HepG2 (cell line): Measurements from ENCODE around the gene MLLT10. TPM values are rescaled to one million over a fixed set of nuclear protein-coding genes. Genes with fewer than 3 reads are reported as not detected.

Source experiments
- EEA1 ChIP-seq: sonication (generic); formaldehyde crosslinking; IDR thresholded peaks from 2 replicates; pipeline ENCODE4 v1.5.1; 2020; ENCODE audit warnings: mild to moderate bottlenecking, missing genetic modification reagents, borderline replicate concordance
- KAT8 ChIP-seq: IDR thresholded peaks from 2 replicates; pipeline ENCODE4 v1.6.1; 2016; ENCODE audit warnings: missing genetic modification reagents, missing compliant biosample characterization
- KDM3A ChIP-seq: IDR thresholded peaks from 2 replicates; pipeline ENCODE4 v1.6.1; 2018; ENCODE audit warnings: low read depth, missing compliant biosample characterization
- MIER3 ChIP-seq: IDR thresholded peaks from 2 replicates; pipeline ENCODE4 v1.6.1; 2016; ENCODE audit warnings: missing compliant biosample characterization, borderline replicate concordance
- MTF2 ChIP-seq: sonication (generic); formaldehyde crosslinking; IDR thresholded peaks from 2 replicates; pipeline ENCODE4 v1.5.0; 2020; ENCODE audit warnings: missing genetic modification reagents, borderline replicate concordance
- NFKB2 ChIP-seq: sonication (generic); formaldehyde crosslinking; IDR thresholded peaks from 2 replicates; pipeline ENCODE4 v1.4.0; 2020; ENCODE audit warnings: missing genetic modification reagents, borderline replicate concordance
- REL ChIP-seq: sonication (generic); formaldehyde crosslinking; conservative IDR thresholded peaks from 2 replicates; pipeline ENCODE4 v1.8.0; 2022; ENCODE audit warnings: mild to moderate bottlenecking, missing genetic modification reagents, moderate library complexity
- REPIN1 ChIP-seq: sonication (generic); formaldehyde crosslinking; IDR thresholded peaks from 2 replicates; pipeline ENCODE4 v1.8.0; 2022; ENCODE audit warnings: missing genetic modification reagents, low read depth, mild to moderate bottlenecking, borderline replicate concordance
- SOX13 ChIP-seq, 3 experiments: fragments of 450-650 bp in 1 of 3; sonication (generic) in 1 of 3; formaldehyde crosslinking in 1 of 3; IDR thresholded peaks in 2 of 3; conservative IDR thresholded peaks in 1 of 3; 2 replicates each; pipeline versions ENCODE4 v1.5.0 to v1.6.1; 2016 to 2020; ENCODE audit warnings: antibody characterized with exemption in 1 of 3, mild to moderate bottlenecking in 1 of 3, missing compliant biosample characterization in 1 of 3, missing genetic modification reagents in 1 of 3, moderate library complexity in 1 of 3
- SP140L ChIP-seq: sonication (generic); formaldehyde crosslinking; IDR thresholded peaks from 2 replicates; pipeline ENCODE4 v1.4.0; 2020; ENCODE audit warnings: missing genetic modification reagents, borderline replicate concordance
- SRSF1 ChIP-seq: fragments of 200-400 bp; formaldehyde crosslinking; optimal IDR thresholded peaks from 2 replicates; pipeline ENCODE3; 2017; ENCODE audit warnings: mild to moderate bottlenecking, low read depth, low read length, moderate library complexity
- TOPORS ChIP-seq: sonication (generic); formaldehyde crosslinking; IDR thresholded peaks from 2 replicates; pipeline ENCODE4 v1.8.0; 2023; ENCODE audit warnings: mild to moderate bottlenecking, missing genetic modification reagents
- ZKSCAN8 ChIP-seq: IDR thresholded peaks from 2 replicates; pipeline ENCODE4 v1.6.1; 2016; ENCODE audit warnings: borderline replicate concordance, missing genetic modification reagents, missing compliant biosample characterization
- ZNF24 ChIP-seq: fragments of 450-650 bp; IDR thresholded peaks from 2 replicates; pipeline ENCODE4 v1.6.1; 2017; ENCODE audit warnings: antibody characterized with exemption, mild to moderate bottlenecking
- ZNF335 ChIP-seq: sonication (generic); formaldehyde crosslinking; IDR thresholded peaks from 2 replicates; pipeline ENCODE4 v1.4.0; 2020; ENCODE audit warnings: missing genetic modification reagents
- ZNF552 ChIP-seq: sonication (generic); formaldehyde crosslinking; IDR thresholded peaks from 2 replicates; pipeline ENCODE4 v1.9.0; 2022; ENCODE audit warnings: missing genetic modification reagents, mild to moderate bottlenecking, borderline replicate concordance
- ZNF75D ChIP-seq: sonication (generic); formaldehyde crosslinking; IDR thresholded peaks from 2 replicates; pipeline ENCODE4 v1.8.1; 2023; ENCODE audit warnings: missing genetic modification reagents, mild to moderate bottlenecking, borderline replicate concordance
- ZNF777 ChIP-seq: sonication (generic); formaldehyde crosslinking; IDR thresholded peaks from 2 replicates; pipeline ENCODE4 v1.4.0; 2020; ENCODE audit warnings: missing genetic modification reagents
- ZSCAN12 ChIP-seq: sonication (generic); formaldehyde crosslinking; IDR thresholded peaks from 2 replicates; pipeline ENCODE4 v1.9.0; 2021; ENCODE audit warnings: mild to moderate bottlenecking, missing genetic modification reagents
- polyA plus RNA-seq, 8 experiments: library from polyadenylated mRNA; depleted of rRNA in 3 of 8; stranded (reverse) in 7 of 8; unstranded in 1 of 8; fragments of >200 nt; fragmentation: Illumina TruSeq in 4 of 8; extraction: Trizol in 4 of 8; gene quantifications; 2 replicates each; pipeline versions ENCODE4 v1.2.1 to v1.2.3, GENCODE V29; 2011 to 2016; ENCODE audit warnings: low read depth in 4 of 8, missing spikeins in 1 of 8, mixed read lengths in 1 of 8; ENCODE audit not compliant: insufficient read depth in 1 of 8
- total RNA-seq, 5 experiments: library from RNA; depleted of rRNA; stranded (reverse); fragments of >200 nt; fragmentation: Illumina TruSeq; extraction: Trizol; gene quantifications; 2 replicates each; pipeline ENCODE4 v1.2.3, GENCODE V29; 2016; ENCODE audit warnings: low read depth in 1 of 5
- TF ChIP-seq, protein P1 (sequence below): sonication (generic); formaldehyde crosslinking; IDR thresholded peaks from 2 replicates; pipeline ENCODE4 v1.5.1; 2020; ENCODE audit warnings: mild to moderate bottlenecking, missing genetic modification reagents, moderate library complexity
- TF ChIP-seq, protein P2 (sequence below): sonication (generic); formaldehyde crosslinking; IDR thresholded peaks from 2 replicates; pipeline ENCODE4 v1.9.0; 2021; ENCODE audit warnings: missing genetic modification reagents, mild to moderate bottlenecking, borderline replicate concordance
- TF ChIP-seq, protein P3 (sequence below): sonication (generic); formaldehyde crosslinking; IDR thresholded peaks from 2 replicates; pipeline ENCODE4 v1.5.1; 2020; ENCODE audit warnings: mild to moderate bottlenecking, moderate library complexity, missing genetic modification reagents
- TF ChIP-seq, protein P4 (sequence below): sonication (generic); formaldehyde crosslinking; IDR thresholded peaks from 2 replicates; pipeline ENCODE4 v1.4.0; 2020; ENCODE audit warnings: missing genetic modification reagents

MLLT10 gene
- total and polyA plus RNA-seq, 2 of the 13 experiments (the other 11 are each of a cell fraction or from before 2014, with no cell fraction given) = 51.3 to 84.1 TPM

DNA sequence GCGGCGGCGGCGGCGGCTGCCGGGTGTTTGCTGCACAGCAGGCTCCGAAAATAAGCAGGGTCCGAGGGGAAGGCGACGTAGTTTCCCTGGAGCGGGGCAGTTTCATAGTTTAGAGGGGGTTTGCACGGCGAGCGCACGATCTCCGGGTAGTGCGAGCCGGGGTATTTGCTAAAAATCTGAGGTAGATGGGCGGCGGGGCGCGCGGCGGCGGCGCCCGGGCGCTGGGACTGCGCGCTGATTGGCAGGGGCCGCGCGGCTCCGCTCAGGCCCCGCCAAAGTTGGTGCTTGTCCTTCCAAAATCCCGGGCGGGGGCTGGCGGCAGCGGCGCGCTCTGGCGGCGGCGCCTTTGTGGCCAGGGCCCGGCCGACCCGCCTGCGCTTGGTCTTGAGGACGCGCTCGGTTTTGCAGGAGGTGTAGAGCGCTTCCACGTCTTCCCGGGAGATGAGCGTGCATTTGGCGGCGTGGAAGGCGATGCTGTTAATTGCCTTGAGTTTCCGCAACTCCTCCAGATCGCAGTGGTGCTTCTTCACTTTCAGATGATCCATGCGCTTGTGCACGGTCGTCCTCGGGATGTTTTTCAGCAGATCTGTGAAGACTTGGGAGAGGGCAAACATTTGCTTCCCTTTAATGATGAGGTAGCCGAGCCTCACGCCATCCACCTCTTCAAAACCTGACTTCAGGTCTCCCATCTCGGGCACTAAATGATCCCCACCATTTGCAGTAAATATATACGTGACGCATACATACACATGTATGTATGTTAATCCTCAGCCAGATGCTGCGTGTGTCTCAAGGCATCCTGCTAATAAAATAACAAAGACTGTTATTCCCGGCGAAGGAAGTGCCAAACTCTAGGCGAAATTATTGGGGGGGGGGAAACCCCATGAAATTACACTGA is 16.6 kb upstream of the MLLT10 start (continued):
- no peak for TF ChIP-seq MTF2 (CRISPR knock-in tag)
- TF ChIP-seq, protein P1, sequence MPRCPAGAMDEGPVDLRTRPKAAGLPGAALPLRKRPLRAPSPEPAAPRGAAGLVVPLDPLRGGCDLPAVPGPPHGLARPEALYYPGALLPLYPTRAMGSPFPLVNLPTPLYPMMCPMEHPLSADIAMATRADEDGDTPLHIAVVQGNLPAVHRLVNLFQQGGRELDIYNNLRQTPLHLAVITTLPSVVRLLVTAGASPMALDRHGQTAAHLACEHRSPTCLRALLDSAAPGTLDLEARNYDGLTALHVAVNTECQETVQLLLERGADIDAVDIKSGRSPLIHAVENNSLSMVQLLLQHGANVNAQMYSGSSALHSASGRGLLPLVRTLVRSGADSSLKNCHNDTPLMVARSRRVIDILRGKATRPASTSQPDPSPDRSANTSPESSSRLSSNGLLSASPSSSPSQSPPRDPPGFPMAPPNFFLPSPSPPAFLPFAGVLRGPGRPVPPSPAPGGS (CRISPR knock-in tag) = peak; percentile 72; the same call in 1 of the 2 replicates
- no peak for TF ChIP-seq KAT8 (CRISPR knock-in tag)
- TF ChIP-seq REPIN1 (CRISPR knock-in tag) = no peak
- TF ChIP-seq SP140L (CRISPR knock-in tag) = no peak
- TF ChIP-seq, protein P2, sequence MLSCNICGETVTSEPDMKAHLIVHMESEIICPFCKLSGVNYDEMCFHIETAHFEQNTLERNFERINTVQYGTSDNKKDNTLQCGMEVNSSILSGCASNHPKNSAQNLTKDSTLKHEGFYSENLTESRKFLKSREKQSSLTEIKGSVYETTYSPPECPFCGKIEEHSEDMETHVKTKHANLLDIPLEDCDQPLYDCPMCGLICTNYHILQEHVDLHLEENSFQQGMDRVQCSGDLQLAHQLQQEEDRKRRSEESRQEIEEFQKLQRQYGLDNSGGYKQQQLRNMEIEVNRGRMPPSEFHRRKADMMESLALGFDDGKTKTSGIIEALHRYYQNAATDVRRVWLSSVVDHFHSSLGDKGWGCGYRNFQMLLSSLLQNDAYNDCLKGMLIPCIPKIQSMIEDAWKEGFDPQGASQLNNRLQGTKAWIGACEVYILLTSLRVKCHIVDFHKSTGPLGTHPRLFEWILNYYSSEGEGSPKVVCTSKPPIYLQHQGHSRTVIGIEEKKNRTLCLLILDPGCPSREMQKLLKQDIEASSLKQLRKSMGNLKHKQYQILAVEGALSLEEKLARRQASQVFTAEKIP (CRISPR knock-in tag) = no peak
- TF ChIP-seq ZNF552 (CRISPR knock-in tag) = no peak
- no peak for TF ChIP-seq MIER3 (CRISPR knock-in tag)
- TF ChIP-seq REL (CRISPR knock-in tag) = no peak
- TF ChIP-seq, protein P3, sequence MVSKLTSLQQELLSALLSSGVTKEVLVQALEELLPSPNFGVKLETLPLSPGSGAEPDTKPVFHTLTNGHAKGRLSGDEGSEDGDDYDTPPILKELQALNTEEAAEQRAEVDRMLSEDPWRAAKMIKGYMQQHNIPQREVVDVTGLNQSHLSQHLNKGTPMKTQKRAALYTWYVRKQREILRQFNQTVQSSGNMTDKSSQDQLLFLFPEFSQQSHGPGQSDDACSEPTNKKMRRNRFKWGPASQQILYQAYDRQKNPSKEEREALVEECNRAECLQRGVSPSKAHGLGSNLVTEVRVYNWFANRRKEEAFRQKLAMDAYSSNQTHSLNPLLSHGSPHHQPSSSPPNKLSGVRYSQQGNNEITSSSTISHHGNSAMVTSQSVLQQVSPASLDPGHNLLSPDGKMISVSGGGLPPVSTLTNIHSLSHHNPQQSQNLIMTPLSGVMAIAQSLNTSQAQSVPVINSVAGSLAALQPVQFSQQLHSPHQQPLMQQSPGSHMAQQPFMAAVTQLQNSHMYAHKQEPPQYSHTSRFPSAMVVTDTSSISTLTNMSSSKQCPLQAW (CRISPR knock-in tag) = 0 out of 2 replicates have a peak, but pooled peaks have one; percentile 27
- 0 out of 2 replicates have a peak, but pooled peaks have one; percentile 76 for TF ChIP-seq EEA1
- TF ChIP-seq TOPORS = peak; percentile 35; the same call in 1 of the 2 replicates
- no peak for TF ChIP-seq ZKSCAN8 (CRISPR knock-in tag)
- TF ChIP-seq ZNF75D (CRISPR knock-in tag) = no peak
- no peak for TF ChIP-seq KDM3A (CRISPR knock-in tag)
- TF ChIP-seq SRSF1 = no peak
- TF ChIP-seq ZSCAN12 = no peak
- no peak for TF ChIP-seq SOX13 (IDR thresholded peaks at IDR 0.05)
- peak in 1 of 2 experiments; percentile 11; a peak in 1 of 4 replicates for TF ChIP-seq SOX13 (CRISPR knock-in tag; conservative IDR thresholded peaks at IDR 0.05 in 1 of 2, IDR thresholded peaks at IDR 0.05 in 1 of 2)
- TF ChIP-seq NFKB2 = 0 out of 2 replicates have a peak, but pooled peaks have one; percentile 44
- TF ChIP-seq ZNF24 = no peak
- no peak for TF ChIP-seq ZNF335 (CRISPR knock-in tag)
- peak; percentile 68 for TF ChIP-seq ZNF777
- TF ChIP-seq, protein P4, sequence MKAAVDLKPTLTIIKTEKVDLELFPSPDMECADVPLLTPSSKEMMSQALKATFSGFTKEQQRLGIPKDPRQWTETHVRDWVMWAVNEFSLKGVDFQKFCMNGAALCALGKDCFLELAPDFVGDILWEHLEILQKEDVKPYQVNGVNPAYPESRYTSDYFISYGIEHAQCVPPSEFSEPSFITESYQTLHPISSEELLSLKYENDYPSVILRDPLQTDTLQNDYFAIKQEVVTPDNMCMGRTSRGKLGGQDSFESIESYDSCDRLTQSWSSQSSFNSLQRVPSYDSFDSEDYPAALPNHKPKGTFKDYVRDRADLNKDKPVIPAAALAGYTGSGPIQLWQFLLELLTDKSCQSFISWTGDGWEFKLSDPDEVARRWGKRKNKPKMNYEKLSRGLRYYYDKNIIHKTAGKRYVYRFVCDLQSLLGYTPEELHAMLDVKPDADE = no peak
